Mucosa of stomach (tissue), 1 donor: ENCODE data around the gene PSMD14.

Source experiments
- H3K27me3 ChIP-seq: one replicate; pipeline ENCODE4 v1.7.0; 2013; ENCODE audit warnings: mild to moderate bottlenecking, low read length; ENCODE audit not compliant: control insufficient read depth, insufficient read depth
- H3K36me3 ChIP-seq: one replicate; pipeline ENCODE4 v1.7.0; 2013; ENCODE audit warnings: low read length; ENCODE audit not compliant: control insufficient read depth, insufficient read depth
- H3K4me1 ChIP-seq: one replicate; pipeline ENCODE4 v1.7.0; 2013; ENCODE audit warnings: mild to moderate bottlenecking, low read length; ENCODE audit not compliant: control insufficient read depth, insufficient read depth
- H3K4me3 ChIP-seq: one replicate; pipeline ENCODE4 v1.7.0; 2013; ENCODE audit warnings: low read length
- H3K9ac ChIP-seq: one replicate; pipeline ENCODE4 v1.7.0; 2013; ENCODE audit warnings: mild to moderate bottlenecking, low read length, moderate library complexity
- H3K9me3 ChIP-seq: one replicate; pipeline ENCODE4 v1.7.0; 2013; ENCODE audit warnings: mild to moderate bottlenecking, low read length, moderate library complexity; ENCODE audit not compliant: control insufficient read depth
- donor health status: Pancreatic carcinoma.

The PSMD14 gene

GRCh38 chr2:161416708-161417437 lies 108.6 kb downstream of the PSMD14 start:
- Histone ChIP-seq H3K4me3 (no peak overlapping the region), H3K36me3 (no peaks in the 10 kb centered on the region), H3K9ac (no peak overlapping the region), H3K9me3 (no peaks in the 10 kb centered on the region), H3K27me3 (peaks cover 81% of the 10 kb centered on the region), H3K4me1 (peaks cover 12% of the 10 kb centered on the region)

GRCh38 chr2:161417438-161418274 lies 109.4 kb downstream of the PSMD14 start:
- no peaks in the 10 kb centered on the region for H3K9me3 ChIP-seq

GRCh38 chr2:161418275-161418714 lies 110.1 kb downstream of the PSMD14 start:
- H3K36me3 ChIP-seq: no peaks in the 10 kb centered on the region
- no peaks in the 10 kb centered on the region for H3K9me3 ChIP-seq
- peaks cover 12% of the 10 kb centered on the region for H3K4me1 ChIP-seq
- peaks cover 96% of the 10 kb centered on the region for H3K27me3 ChIP-seq
- no peak overlapping the region for H3K4me3 ChIP-seq
- no peak overlapping the region for H3K9ac ChIP-seq

More at GRCh38 chr2:161417438-161418274, 109.4 kb downstream of the PSMD14 start:
- H3K4me3 ChIP-seq: no peak overlapping the region
- no peak overlapping the region for H3K9ac ChIP-seq
- no peaks in the 10 kb centered on the region for H3K36me3 ChIP-seq
- H3K4me1 ChIP-seq: peaks cover 12% of the 10 kb centered on the region
- peaks cover 89% of the 10 kb centered on the region for H3K27me3 ChIP-seq

- no peaks in the 10 kb centered on the region for H3K9me3 ChIP-seq
- H3K4me3 ChIP-seq: no peak overlapping the region
- H3K9ac ChIP-seq: no peak overlapping the region
- no peaks in the 10 kb centered on the region for H3K36me3 ChIP-seq
- H3K27me3 ChIP-seq: peaks cover 99% of the 10 kb centered on the region
- H3K4me1 ChIP-seq: peaks cover 12% of the 10 kb centered on the region
Observed at GRCh38 chr2:161418715-161419637, 110.8 kb downstream of the PSMD14 start.

GRCh38 chr2:161419638-161420190 lies 111.5 kb downstream of the PSMD14 start:
- Histone ChIP-seq H3K27me3 (peaks cover 99% of the 10 kb centered on the region), H3K36me3 (no peaks in the 10 kb centered on the region), H3K4me3 (no peak overlapping the region), H3K9ac (no peak overlapping the region), H3K4me1 (peaks cover 16% of the 10 kb centered on the region), H3K9me3 (no peaks in the 10 kb centered on the region)

GRCh38 chr2:161420406-161421074 lies 112.3 kb downstream of the PSMD14 start:
- no peak overlapping the region for H3K4me3 ChIP-seq
- peaks cover 8% of the 10 kb centered on the region for H3K4me1 ChIP-seq
- no peaks in the 10 kb centered on the region for H3K9me3 ChIP-seq
- H3K27me3 ChIP-seq: peaks cover 99% of the 10 kb centered on the region
- no peak overlapping the region for H3K9ac ChIP-seq
- H3K36me3 ChIP-seq: no peaks in the 10 kb centered on the region

GRCh38 chr2:161421686-161422085 lies 113.5 kb downstream of the PSMD14 start:
- H3K9ac ChIP-seq: no peak overlapping the region
- H3K4me3 ChIP-seq: no peak overlapping the region
- H3K36me3 ChIP-seq: no peaks in the 10 kb centered on the region
- peaks cover 4% of the 10 kb centered on the region for H3K4me1 ChIP-seq
- no peaks in the 10 kb centered on the region for H3K9me3 ChIP-seq
- peaks cover 99% of the 10 kb centered on the region for H3K27me3 ChIP-seq

GRCh38 chr2:161422816-161423403 lies 114.7 kb downstream of the PSMD14 start:
- no peaks in the 10 kb centered on the region for H3K36me3 ChIP-seq
- H3K9me3 ChIP-seq: no peaks in the 10 kb centered on the region
- H3K4me3 ChIP-seq: no peak overlapping the region
- peaks cover 99% of the 10 kb centered on the region for H3K27me3 ChIP-seq
- H3K9ac ChIP-seq: no peak overlapping the region
- peaks cover 7% of the 10 kb centered on the region for H3K4me1 ChIP-seq

GRCh38 chr2:161423421-161424393 lies 115.5 kb downstream of the PSMD14 start:
- Histone ChIP-seq H3K4me3 (no peak overlapping the region), H3K27me3 (peaks cover 99% of the 10 kb centered on the region), H3K9me3 (no peaks in the 10 kb centered on the region), H3K36me3 (no peaks in the 10 kb centered on the region), H3K9ac (no peak overlapping the region), H3K4me1 (peaks cover 7% of the 10 kb centered on the region)

GRCh38 chr2:161424394-161424769 lies 116.2 kb downstream of the PSMD14 start:
- peaks cover 99% of the 10 kb centered on the region for H3K27me3 ChIP-seq
- no peaks in the 10 kb centered on the region for H3K9me3 ChIP-seq
- H3K4me1 ChIP-seq: peaks cover 7% of the 10 kb centered on the region
- H3K36me3 ChIP-seq: no peaks in the 10 kb centered on the region
- no peak overlapping the region for H3K4me3 ChIP-seq
- no peak overlapping the region for H3K9ac ChIP-seq
